Measurements from ENCODE around the gene MMP26.
"Not testable (repeated sequence)": the region's sequence is repeated elsewhere in the genome, so short reads cannot be mapped to it uniquely, and the experiment has no call there.

Gene MMP26

DNA sequence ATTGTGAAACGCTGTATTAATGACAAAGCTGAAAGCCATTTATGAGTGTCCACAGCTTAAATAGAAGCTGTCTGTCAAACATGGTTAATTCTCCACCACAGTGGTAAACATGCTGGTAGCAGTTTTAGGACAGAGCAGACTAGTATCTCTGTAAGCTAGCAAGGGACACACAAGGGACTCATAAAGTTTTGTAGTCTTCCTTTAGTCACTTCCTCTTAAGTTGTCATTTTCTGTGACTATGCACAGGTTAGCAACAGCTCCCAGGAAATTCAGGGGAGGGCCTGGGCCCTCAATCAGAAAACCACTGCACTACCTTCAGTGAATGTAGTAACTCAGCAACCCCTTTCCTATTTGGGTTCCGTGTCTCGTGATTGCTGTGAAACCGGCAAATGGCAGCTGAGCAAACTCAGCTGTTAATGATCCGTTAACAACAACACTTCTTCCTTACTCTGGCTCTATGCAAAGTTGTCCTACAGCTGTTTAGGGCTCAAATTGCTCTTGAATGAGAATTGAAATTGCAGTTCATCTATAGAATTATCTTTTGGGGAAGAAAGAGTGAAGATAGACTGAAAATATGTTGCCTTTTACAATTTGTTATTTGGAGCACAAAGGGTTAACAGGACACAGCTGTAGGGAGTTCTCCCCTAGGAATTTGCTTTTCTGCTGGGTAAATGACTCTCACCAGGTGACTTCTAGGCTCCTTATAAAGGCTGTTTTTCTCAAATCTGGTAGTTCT lies at the start of gene MMP26:
Gene MMP26 (plus strand): TSS at position 731 of the 736 bp plus-strand sequence.
- DNase-seq: no peak

- DNase-seq: no peak
These were observed 45.7 kb upstream of the MMP26 start for GRCh38 chr11:4658629-4659445.

DNA sequence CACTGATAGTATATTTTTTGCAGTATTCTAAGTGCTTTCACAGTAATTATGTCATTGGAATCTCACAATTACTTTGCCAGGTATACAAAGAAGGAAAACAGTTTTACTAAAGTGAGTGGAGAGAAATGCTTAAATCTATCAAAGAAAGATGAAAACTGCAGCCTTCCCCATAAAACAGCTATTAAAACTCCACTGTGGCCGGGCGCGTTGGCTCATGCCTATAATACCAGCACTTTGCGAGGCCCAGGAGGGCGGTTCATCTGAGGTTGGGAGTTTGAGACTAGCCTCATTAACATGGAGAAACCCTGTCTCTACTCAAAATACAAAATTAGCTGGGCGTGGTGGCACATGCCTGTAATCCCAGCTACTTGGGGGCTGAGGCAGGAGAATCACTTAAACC lies 41.7 kb upstream of the MMP26 start:
- DNase-seq: no peak

DNA sequence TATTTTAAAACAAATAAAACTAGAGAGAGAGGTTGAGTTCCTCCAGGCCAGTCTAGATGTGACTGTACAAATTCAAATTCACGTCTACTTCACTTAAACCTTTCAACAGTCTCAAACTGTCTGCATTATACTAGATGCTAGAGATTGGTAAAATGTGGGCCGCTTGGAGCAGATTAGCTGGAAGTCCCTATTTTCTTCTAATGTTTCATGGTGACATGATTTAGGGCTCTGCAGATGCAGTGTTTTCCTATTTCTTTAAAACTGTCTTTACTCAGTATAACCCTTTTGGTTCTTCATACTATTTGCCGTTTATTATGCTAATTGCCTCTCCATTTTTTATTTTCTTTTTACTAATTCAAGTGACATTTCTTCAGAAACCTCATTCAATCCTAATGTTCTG lies 40.4 kb upstream of the MMP26 start:
- DNase-seq: no peak

DNA sequence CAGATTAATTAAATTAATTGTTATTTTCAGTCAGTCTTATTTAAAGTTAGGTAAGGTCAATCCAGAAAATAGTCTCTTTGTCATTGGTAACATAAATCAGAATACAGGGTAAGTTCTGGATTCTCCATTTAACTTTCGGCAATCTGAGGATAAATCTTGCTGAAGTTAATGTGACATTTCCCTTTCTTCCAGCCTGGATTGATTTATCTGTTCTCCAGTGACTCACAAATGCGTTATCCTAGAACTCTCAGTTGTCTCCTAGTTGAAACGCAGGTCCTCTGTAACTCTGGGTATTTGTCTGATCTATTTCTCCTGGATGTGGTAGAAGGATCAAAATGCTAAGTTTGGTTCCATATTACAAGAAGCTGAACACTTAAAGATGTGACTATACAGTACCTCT lies 39.8 kb upstream of the MMP26 start:
- DNase-seq: no peak

- DNase-seq: no peak
These were observed 39.2 kb upstream of the MMP26 start for GRCh38 chr11:4665424-4665823.

DNA sequence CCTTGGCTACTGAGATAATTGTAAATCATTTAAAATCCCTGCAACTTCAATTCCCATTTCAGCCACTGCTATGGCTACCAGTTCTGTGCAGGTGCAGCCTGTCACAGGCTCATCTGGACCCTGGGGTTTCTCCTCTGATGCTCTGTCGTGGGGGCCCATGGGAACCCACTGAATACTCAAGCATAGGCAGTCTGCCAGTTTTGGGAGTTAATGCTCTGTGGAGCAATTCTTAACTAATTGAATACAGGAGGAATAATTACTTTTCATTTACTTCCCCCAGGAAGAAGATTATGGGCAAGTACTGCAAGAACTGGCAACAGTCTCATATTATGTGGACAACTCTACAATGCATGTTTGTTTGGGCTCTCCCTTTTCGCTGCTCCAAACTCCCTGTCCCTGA lies 32.8 kb upstream of the MMP26 start:
- no peak for DNase-seq

- DNase-seq: no peak
These were observed 32.1 kb upstream of the MMP26 start for GRCh38 chr11:4672470-4672869.

GRCh38 chr11:4673781-4674180 lies 30.8 kb upstream of the MMP26 start:
- no peak for DNase-seq

DNA sequence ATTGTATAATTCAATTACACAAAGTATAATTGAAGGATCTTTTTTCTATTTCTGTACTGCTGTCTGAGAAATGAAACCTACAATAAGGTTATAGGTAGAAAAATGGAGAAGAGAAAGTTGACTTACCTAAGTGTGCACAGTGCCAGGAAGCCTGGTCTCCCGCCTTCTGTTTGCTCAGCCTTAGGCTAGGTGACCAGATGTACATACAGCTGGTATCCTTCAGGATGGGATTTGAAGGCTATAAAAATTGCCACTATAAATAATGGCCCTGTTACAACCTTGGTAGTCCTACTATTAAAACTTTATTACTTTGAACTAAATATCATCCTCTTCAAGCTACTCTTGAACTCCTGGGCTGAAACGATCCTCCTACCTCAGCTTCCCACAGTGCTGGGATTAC lies 26.6 kb upstream of the MMP26 start:
- DNase-seq: no peak

DNA sequence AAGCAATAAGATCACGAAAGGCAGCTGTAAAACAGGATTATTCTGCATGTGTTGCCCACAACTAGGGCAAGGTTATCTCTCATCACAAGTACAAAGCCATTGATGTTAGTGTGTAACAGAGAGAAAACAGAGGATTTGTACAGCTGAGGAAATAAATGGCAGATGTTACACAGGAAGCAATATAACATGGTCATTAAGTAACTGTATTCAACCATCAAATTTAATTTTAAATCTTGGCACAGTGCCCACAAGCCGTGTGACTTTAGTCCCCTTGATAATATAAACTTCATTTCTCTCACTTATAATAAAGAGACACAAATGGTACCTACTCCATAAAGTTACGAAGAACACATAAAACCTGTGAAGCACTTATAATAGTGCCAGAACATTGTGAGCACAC lies 24.2 kb upstream of the MMP26 start:
- no peak for DNase-seq

GRCh38 chr11:4682623-4683419 lies 21.8 kb upstream of the MMP26 start:
- DNase-seq: no peak

DNA sequence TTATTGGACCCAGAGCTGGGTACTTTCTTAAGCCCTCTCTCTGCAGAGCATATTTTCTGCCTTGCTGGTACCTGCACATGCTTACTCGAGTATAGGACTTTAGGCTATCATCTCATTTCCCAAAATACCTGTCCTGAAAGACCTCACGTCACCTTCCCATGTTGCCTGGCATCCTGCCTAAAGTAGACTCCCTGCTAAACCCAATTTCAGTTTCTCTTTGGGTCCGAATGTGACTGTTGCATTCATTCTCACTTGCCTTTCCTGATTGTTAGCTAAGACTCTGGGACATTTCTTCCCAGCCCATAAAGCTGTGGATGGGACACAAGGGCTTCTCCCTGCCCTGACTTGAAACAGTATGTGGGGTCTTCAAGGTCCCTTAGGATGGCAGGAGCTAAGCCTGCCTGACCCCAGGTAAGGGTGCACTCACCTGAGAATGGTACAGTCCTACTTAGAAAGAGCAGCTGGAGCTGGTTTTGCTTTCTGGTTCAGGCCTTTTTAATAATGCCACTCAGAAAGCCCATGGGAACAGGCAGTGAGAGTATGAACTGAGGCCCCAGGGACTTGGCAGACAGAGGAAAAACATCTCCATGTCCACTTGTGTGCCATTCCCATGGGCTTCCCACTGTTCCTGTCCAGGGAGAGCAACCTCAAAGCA lies 19.8 kb upstream of the MMP26 start:
- no peak for DNase-seq

- no peak for DNase-seq
These were observed 9.1 kb upstream of the MMP26 start for GRCh38 chr11:4695442-4695841.

- no peak for DNase-seq
These were observed 7.0 kb upstream of the MMP26 start, which contains the start of gene OR51E2 for GRCh38 chr11:4697585-4697984. Gene OR51E2, minus strand, starts transcription at chr11:4697853. Its CDS starts 15,142 bp downstream, at chr11:4682711.

GRCh38 chr11:4699697-4700435 lies 4.7 kb upstream of the MMP26 start:
- no peak for DNase-seq

- DNase-seq: no peak
These were observed 4.2 kb upstream of the MMP26 start for GRCh38 chr11:4700436-4700820.

DNA sequence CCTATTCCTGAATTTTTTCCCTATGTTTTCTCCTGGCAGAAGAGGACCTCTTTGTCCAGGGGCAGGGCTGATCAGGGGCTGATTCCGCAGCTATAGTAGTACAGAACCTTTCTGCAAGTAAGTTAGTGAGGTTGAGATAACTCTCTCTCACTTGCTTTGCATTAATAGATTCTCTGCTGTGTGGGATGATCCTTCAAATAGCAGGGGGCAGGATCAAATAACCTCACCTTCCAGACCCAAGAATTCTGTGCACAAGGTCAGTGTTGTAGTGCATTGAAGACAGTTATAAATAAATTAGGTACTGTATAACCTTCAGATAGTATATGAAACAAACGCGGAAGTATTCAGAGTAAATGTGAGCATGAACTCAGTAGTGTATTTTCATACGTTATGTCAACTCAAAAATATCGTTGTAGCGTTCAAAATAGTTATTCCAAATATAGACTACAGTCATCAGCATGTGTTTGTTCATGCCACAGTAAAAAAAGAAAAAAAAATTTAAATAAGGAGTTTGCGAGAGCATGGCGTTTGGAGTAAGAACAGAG lies 278 bp downstream of the MMP26 start:
- no peak for DNase-seq

DNA sequence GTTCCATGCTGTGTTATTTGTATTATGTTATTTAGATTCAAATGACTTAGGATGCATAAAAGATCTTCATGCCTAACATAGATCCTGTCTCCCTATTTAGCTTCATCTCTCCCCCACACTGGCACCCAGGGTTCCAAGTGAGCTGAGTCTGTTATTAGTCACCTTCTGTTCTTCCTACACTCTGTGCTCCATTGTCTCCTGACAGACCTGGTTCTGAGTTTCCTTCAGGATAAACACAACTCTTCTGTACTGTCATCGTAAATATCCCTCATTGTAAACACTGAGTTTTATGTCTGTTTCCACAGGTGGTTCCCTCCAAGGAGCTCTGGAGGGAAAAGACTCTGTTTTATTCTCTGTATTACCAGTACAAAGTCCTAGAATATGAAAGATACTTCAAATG lies 8.7 kb downstream of the MMP26 start:
- no peak for DNase-seq

DNA sequence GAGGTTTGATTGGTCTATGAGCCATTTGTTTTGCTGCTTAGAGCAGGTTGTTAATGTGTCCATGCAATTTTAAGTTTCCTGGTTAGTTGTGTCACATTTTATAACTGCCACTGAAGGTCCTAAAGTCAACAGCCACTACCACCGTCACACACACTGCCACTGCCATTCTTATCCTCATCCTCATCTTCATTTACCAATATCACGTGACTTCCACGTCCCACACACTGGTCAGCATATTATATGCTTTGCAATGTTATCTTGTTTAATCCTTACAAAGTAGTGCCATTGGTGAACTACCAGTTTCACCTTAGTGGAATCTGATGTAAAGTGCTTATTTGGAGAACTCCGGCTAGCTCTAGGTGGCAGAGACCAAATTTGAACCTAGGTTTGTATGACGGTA lies 9.7 kb downstream of the MMP26 start:
- no peak for DNase-seq

GRCh38 chr11:4722616-4723534 lies 18.3 kb downstream of the MMP26 start:
- not testable (repeated sequence) for DNase-seq

Measured in stimulated activated naive CD4-positive, alpha-beta T cell (primary cell).